NCI-H2081 (cell line): ENCODE data around the gene CLEC16A.

Experiments
- DNase-seq, 2 experiments: peaks; one replicate each; lab custom pipeline; 2025; lab: John Stamatoyannopoulos, UW

Gene CLEC16A

DNA sequence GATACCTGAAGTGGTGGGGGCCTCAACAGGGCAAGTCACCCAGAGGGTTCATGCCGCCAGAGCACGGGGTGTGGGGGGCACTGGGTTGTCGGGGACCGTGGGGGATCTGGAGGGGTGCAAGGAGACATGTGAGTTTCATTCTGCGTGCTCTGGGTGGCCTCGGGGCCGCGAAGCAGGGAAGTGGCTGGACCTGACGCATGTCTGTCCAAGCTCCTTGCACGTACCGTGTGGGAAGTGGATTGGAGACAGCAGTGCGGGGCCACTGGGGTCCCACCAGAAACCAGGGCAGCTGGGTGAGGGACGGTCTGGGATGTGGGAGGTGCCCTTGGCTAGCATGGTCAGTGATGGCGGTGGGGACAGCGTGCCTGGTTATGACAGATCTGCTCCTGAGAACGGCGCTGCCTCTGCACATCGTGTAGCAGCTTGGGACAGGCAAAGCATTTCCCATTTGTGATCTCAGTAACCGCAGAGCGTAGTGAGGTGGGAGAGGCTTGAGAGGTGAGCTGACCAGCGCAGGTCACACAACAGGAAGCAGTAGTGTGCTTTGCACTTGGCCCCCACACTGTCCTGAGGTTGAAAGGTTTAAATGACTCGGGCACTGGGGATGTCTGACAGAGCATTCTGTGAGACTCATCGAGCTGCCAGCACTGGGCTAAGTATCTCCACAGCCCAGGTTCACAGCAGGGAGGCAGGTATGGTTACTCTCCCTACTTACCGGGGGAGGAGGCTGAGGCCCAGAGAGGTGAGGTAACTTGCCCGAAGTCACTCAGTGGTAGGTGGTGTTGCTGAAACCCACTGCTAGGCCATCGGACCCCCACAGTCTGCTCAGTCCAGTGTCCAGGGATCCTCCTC lies 197.3 kb downstream of the CLEC16A start:
- DNase-seq = no peak

DNA sequence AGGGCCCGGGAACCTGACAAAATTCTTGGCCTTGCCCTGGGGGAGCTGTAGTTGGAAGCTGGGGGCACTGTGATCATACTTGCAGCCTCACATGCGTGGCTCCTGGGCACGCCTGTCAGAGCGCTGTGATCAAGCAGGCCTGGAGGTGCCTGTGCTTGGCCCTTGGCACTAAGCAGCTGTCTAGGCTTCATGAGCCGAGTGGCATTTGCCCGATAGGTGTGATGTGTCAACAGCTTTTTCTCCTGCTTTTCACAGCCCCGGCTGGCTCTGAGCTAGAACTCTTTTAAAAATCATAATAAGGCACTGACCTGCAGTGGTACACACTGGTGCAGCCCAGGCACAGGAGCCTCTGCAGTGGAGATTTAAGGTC lies 197.9 kb downstream of the CLEC16A start:
- DNase-seq = no peak

DNA sequence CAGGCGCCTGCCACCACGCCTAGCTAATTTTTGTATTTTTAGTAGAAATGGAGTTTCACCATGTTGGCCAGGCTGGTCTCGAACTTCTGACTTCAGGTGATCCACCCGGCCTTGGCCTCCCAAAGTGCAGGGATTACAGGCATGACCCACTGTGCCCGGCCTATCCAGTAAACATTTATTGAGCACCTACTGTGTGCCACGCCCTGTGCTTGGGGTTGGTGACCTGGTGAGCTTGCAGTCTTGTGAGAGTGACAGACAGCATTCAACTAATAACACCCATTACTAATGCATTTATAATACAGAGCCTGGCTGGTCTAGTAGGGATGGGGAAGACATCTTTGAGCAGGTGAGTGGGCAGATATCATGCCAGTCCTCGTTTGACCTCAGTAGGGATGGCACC lies 198.6 kb downstream of the CLEC16A start:
- no peak for DNase-seq

DNA sequence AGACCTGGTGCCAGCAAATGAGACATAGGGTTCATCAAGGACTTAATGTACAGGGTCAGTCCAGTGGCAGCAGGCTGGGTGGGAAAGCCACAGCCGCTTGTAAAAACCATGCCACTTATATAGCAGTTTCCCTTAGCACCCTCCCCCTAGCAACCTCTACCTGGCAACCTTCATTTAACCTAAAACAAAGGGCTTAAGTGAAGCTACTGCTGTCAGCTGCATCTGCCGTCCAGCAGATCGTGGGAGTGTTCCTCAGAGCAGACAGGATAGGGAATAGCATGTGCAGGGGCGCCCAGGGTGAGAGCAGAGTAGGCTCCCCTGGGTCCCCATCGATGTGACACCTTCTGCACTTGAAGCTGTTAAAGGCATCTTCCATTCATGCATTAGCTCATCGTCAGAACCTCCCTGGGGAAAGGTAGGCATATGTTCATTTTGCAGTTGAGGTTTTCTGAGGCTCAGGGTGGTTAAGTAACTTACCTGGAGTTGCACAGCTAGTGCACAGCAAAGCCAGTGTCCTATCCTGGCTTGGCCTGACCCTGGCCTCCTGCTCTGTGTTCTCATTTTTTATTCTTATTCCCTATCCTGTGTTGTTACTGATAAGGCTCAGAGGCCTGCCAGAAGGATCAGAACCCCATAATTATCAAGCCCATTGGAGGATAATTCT lies 199.1 kb downstream of the CLEC16A start:
- DNase-seq = no peak

DNA sequence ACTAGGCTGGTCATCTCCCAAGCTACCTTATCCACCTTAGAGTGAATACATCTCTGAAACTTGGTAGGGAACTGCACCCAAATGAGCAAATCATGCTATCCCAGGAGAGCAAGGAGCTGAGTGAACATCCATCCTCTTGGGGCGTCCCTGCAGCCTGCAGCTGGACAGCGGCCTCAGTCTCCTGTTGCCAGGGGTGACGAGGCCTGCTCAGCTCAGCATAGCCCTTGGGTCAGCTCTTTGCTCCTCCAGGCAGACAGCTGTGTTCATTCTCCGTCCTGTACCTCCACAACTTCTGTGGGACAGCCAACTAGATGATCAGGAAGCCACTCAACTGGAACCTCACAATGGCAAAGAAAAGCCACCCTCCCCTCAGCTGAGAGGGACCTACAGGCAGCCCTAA lies 199.8 kb downstream of the CLEC16A start:
- no peak for DNase-seq

DNA sequence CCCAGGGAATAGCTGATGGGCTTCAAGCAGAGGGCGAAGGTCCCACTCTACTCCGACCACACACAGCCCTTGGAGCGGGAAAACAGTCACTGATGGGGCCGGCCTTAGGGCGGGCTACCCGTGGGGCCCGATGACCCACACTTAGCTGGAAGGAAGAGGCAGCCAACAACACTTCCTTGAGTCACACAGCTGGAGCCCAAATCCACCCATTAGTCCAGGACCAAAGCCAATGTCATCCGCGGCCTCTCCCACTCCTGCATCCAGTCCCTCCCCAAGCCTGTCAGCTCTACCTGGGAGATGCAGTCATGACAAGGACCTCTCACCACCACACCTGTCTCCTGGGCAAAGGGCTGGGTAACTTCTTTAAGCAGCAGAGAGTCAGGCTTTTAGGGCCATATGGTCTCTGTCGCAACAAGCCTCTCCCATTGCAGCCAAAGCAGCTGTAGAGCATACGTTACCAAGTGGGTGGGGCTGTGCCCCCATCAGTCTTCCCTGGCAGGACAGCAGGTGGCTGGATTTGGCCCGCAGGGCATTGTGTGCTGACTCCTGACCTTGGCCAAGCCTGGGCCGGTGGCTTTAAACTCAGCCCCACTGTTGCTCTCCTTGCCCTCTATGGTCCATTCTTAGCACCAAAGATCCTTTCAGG lies 200.9 kb downstream of the CLEC16A start:
- no peak for DNase-seq

DNA sequence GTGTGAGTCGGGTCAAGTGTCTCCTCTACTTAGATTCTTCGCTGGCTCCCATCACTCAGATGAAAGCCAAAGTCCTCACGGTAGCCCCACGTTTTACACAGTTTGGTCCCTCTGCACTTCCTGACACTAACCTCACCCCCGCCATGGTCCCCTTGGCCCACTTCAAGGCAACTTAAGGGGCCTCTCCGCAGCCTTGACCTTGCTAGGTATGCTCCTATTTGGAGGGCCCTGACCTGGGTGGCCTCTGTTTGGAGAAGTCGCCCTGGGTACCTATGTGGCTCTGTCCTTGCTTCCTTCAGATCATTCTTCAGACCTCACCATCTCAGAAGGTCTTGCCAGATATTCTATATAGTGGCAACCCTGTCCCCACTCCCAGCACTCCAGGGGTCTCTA lies 201.5 kb downstream of the CLEC16A start:
- no peak for DNase-seq

DNA sequence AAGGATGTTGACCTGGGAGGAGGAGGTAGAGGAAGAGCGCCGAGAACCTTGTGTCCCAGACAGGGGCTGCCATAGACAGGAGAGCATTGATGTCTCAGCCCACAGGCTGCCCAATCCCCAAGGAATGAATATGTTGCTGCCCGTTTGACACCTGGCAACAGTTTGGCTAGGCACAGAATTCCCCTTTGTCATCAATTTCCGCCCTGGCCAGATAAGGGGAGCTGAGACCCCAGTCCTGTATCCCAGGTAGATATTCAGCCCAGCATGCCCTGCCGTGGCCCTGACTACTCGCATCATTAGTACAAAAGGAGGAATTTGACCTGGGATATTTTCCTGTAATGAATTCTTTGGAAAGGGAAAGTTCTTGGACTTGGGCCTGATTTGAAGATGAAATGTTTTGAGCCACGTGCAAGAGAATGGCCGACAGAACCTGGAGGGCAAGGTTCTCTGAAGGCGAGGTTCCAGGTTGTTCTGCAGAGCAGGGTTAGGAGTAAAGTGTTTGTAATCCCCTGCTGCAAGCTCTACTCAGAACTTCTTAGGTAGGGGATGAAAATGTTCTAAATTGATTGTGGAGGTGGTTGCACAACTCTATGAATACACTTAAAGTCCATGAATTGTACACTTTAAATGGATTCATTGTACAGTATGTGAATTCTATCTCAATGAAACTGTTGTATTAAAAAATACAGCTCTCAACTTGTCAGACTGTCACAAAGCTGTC lies 202.8 kb downstream of the CLEC16A start:
- DNase-seq = no peak

DNA sequence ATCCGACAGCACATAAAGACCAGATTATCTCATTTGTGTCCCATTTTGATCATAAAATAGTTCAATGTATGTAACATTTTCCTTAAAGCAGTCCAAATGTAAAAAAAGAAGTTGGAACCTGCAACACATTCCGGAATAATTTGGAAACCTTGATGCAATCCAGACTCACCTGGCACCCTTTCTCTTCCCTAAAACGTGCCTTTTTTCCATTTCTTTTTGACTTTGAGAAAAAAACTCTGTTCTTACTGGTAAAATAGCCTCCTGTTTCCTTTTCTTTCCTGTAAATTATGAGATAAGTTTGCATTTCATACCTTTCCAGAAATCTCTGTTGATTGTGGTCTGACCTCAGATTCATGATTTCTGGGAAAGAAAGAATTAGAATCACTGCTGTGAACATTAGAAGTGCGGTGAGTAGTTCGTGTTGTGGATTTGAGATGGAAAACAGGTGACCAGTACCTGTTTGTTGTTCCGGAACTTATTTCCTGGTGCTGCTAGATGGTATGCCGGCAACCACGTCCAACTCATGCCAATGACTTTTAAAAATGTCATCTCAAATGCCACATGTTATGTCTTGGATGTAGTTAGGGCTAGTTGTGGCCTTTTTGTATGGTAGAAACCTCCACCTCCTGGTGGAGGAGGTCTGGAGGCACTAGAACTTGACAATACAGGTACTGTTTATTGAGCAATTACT lies 203.5 kb downstream of the CLEC16A start:
- DNase-seq = peak in 1 of 2 experiments; percentile 29

DNA sequence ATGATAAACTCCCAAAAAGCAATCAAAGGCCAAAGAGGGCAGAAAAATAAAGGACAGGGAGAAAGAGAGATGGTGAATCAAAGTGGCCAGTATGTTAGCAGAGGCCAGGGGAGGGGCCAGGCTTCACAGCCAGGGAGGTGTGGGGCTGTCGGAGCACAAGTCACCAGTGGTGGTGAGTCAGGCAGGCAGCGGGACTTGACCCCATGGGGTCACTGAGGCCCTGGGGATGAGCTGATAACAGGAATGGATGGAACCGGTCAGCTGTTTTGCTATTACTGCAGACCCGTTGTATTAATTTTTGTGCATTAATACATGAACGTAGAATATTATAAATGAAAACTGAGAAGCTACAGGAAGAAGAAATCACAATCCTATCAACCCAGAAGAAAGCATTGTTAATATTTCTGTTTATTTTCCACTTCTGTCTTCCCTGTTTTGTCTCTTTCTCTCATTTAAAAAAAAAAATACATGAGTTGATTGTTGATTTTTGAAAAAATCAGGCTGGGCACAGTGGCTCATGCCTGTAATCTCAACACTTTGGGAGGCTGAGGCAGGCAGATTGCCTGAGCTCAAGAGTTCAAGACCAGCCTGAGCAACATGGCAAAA lies 204.8 kb downstream of the CLEC16A start:
- DNase-seq = no peak

DNA sequence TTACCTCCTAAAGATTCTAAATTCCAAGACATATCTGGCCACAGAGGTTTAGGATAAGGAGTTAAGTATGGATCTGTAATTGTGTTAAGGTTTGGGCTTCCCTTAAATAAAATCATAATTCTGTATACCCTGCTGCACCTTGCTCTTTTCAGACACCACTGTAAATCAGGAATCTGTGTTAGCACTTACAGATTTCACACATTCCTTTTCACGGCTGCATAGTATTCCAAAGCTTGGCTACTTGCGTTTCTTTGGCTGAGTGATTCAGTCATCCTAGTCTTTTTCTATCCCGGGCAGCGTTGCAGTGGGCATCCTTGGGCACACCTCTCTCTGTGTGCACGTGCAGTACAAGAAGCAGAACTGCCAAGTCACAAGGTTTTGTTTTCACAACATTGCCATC lies 205.8 kb downstream of the CLEC16A start:
- DNase-seq = no peak

DNA sequence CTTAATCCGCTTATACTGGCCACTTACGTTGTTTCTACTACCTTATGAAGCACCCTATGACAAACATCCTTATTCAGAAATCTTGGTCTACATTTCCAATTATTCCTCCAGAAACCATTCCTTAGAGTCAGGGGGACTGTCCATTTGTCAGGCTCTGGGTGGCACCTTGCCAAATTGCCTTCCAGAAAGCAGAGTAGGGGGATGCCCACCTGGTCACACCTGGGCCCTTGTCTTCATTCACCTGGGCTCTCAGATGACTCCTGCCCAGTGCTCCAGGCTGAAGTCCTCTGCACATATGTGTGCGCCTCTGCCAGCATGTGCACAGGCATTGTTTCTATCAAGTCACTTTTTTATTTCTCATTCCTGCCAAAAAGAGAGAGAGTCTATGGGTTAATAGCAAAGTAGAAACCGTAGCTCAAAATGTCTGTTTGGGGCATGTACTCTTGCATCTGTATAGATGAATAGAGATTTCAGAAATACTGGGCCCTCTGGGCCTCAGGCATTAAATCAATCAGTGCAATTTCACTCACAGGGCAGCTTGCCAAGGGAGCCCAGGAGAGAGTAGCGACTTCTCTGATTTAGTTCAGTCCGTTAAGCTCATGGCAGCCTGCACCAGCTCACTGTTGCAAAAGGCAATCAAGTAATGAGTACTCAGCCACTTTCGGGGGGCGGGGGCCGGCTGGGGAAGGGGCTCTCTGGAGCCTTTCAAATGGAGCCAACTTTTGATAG lies 207.0 kb downstream of the CLEC16A start:
- DNase-seq = peak; percentile 46 to 78

DNA sequence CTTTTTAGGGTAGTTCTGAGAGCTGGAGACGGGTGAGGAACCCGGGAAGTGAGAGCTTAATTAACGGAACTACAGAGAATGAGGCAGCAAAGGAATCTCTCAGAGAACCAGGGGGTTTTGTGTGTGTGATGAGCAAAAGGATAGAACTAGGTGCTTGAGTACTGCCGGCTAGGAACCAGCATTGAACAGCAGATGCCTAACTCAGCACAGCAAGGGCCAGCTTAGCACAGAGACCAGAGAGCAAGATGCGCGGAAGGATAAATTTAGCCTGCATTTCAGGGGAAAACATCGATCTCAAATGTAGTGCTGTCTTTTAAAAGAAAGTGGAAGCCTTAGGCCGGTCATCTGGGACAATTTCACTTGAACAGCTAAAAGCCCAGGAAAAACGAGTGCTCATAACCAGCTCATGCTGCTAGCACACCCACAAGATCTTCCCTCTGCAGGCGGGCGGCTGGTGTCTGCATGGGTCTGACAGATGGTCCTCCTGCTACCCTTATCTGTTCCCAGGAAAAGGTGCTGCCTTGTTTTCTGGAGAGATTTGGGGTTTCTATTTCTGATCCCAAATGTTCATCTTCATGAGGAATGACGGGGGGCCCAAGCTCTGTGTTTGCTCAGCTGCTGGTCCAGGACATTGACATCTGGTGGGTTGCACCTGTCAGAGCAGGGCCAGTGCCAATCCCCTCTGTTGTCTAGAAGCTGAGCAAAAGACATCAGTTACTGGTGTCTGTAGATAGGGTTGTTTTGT lies 207.7 kb downstream of the CLEC16A start:
- DNase-seq = peak; percentile 41 to 86

DNA sequence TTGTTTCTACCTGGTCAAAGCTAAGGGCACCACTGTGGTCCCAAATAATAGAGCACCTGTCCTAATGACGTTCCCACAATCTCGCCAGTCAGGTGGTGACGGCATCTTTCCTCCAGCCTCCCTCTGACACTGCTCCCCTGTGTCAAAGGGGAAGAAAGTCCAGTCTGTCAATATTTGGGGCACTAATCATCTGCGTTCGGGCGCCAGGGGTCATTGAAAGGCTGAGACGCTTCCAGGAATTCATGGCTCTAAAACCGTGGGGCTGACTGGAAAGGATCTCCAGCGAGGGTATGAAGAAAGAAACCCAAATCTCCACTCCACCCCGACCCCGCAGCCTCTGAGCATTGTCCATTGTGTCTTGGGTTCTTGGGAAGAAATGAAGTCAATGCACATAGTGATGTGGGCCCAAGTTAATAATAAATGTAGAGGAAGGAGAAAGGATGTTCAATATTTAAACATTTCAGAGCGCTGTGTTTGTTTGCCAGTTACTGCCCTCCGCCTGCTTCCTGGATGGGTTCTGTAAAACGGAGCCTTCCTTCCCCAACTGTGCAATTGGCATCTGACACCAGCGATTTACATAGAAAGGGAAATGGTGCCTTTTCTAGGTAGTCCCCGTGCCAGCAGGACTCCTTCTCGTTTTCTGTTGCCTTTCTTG lies 208.4 kb downstream of the CLEC16A start:
- DNase-seq = peak; percentile 46 to 60

DNA sequence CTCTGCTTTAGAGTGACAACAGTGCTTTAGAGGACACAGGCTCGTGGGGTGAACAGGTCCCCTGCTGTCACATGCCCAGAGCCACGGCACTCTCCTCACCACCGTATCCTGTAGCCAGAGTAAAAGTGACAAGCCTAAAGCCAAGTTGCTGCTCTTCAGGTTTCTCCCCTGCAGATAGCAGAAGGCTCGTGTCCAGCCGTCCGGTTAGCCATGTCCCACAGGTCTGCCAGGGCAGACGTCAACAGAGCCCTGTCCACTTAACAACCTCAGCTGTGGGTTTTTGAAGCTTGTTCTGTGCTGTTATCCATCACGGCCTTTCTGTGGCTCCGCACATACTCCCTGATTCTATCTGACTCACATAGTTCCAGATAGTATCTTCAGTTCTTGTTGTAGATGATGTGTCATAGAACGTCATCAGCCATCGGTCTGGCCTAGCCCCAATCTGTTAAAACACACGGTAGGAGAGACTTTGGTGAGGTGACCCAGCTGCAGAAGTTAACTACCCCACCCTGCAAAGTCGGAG lies 211.0 kb downstream of the CLEC16A start:
- DNase-seq = no peak

DNA sequence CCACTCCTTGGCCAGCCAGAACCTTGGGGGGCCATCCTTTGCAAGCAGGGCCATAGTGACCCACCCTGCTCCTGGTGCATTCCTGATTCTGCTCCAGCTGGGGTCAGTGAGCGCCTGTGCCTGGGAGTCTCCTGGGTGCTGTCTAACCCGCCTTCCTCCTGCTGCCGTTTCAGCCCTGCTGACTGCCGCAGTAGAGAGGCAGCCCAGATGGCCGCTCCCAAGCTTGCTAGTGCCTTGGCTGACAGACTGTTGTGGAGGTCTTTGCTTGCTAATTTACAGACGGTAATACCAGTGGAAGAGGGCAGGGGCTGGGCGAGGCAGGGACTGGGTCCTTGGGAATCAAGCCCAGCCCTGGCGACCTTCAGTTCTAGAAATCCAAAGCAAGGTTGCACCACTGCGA lies 212.0 kb downstream of the CLEC16A start:
- no peak for DNase-seq

DNA sequence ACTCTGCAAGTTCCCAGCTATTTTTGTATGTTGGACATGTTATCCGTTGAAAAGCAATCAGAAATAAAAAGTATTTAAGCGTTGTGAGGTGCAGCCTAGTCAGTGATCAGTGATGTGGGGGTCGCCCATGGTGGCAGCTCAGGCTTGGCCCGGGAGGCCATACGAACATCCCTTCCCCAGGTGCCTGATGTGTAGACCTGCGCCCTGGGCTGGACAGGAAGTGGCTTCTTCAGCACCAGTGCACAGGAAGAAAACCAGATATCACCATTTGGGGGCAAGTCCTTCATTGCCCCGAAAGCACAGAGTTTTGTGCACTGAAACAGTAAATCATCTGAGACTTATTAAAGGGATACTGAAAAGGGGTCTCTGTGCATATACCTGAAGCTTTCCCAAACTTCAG lies 212.8 kb downstream of the CLEC16A start:
- no peak for DNase-seq

DNA sequence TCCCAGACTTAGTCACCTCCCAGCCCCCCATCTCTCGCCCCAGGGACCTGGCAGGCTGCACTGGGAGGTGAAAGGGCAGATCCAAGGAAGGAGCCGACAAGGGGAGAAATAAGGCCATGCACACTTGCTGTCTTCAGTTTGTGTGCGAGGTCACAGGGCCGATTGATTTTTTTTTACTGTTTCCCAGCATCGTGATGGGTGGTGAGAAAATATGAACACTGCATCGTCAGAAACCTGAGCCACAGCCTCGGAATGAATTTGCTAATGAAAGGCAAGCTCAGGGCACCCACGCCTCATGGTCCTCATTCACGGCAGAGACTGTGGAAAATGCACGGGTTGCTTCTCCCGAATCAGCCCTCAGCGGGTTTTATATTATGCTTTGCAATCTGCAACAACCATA lies 213.7 kb downstream of the CLEC16A start:
- no peak for DNase-seq

DNA sequence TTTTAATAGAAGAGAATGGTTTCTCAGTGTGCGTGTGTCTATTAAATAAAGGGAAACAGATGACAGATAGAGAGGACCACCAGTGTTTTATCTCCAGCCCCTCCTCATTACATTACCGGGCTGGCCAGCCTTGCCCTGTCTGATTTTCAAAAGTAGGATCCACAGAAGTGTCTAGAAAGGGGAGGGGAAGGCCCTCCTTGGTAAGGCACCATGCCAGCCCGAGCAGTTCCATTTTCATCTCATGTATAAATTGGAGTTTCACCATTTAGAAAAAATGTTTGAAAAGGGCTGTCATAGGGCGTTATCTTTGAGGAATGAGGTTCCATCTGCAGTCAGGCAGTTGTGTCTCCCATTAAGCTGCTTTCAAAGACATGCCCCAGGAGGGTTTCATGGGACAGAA lies 214.9 kb downstream of the CLEC16A start:
- DNase-seq = no peak
